Midbrain (tissue), 1 donor: ENCODE measurements around the gene GUK1.

Experiments used
- DNase-seq: peaks from one replicate; lab custom pipeline; 2025; lab: John Stamatoyannopoulos, UW

Gene GUK1, protein sequence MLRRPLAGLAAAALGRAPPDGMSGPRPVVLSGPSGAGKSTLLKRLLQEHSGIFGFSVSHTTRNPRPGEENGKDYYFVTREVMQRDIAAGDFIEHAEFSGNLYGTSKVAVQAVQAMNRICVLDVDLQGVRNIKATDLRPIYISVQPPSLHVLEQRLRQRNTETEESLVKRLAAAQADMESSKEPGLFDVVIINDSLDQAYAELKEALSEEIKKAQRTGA

DNA sequence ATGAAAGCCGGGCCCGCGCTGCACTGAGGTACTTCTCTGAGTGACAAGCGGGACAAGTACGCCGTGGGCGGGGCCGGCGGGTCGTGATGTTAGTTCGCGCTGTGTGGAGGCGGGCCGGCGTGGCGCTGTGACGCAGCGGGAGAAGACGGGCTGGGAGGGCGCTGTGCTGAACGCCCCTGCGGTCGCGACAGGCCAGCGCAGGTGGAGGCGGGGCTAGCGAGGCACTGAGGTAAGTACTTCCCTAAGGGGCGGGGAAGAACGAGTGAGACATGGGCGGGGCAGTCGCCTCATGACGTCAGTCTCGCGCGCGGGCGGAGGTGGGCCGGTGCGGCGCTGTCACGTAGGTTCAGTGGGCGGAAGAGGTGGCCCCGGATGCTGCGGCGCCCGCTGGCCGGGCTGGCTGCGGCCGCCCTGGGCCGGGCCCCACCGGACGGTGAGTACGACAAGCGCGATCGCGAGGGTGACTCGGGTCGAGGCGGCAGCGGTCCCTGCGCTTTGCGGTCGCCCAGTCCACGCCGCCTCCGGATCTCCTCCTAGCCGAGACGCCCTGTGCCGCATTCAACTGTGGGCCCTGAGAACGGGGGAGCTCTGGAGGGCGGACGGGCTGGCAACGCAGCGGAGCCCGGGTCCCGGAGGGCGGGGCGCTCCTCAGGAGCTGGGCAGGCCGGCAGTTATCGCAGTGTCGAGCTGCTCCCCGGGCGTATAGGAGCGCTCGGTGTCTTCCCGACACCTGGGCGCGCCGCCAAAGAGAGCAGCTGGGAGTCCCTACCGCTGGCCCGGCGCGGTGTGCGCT lies at the start of gene GUK1:
Gene GUK1, plus strand, starts transcription at position 349 of the 793 bp plus-strand sequence. Its CDS starts 24 bp downstream, at position 373.
- peak; percentile 95 for DNase-seq

DNA sequence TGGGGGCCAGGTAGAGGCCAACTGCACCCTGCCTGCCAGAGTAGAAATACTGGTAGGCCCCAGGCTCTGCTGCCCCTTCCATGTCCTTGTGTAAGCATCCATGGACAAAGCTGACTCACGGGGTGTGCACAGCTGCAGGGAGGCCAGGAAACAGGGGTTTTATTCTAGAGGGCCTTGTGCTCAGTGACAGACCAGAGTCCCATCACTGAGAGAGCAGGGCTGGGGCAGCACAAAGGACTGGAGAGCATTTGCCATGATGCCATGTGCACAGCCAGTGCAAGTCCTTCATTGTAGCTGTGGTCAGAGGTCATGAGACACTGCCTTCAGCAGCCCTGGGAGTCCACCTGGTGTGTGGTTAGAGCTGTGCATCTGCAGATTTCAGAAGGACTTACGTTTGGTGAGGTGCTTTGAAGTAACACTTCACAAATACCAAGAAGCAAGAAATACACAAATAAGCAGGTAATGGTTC lies 49.4 kb upstream of the GUK1 start:
- DNase-seq = no peak

DNA sequence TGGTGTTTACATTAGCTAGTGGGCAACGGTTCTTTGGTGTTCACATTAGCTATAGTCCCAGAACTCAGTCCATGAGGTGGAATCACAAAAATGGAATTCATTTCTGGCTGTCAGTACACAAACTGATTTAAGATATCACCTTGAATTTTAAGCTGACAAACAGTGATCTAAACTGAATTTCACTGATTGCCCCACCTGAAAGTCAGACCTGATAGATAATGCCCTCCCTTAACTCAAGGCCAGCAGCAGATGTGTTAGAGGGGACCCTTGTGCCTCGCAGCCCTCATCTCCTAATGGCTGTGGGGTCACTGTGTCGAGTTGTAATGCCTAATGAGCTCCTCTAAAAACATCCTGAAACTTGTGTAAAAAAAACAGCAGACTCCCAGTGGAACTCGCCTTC lies 49.0 kb upstream of the GUK1 start:
- no peak for DNase-seq

DNA sequence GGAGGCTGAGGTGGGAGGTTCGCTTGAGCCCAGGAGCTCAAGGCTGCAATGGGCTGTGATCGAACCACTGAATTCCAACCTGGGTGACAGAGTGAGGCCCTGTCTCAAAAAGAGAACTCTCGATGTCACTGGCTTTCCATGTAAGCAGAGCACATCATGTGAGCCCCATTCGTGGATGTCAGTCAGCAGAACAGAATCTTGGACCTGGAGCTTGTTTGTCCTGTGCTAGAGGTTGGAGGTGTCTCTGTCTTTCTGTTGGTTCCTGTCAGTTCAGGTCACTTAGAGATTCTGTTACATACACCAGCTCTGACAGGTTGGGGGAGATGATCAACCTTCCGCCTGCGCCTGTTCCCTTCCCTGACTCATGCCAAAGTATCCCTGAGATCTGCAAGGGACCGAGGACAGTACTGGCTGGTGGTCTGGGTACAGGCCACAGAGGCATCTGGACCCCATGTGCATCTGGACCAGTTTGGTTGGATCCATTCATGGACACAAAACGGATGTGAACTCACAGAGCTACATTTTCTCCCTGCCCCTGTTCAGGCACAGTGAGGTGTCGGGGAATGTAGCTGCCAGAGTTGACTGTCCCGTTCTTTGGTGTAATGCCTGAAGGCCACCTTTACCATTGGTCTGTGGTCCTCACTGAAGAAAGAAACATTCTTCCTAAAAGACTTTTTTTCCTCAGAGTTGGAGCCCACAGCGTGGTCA lies 47.6 kb upstream of the GUK1 start:
- no peak for DNase-seq

DNA sequence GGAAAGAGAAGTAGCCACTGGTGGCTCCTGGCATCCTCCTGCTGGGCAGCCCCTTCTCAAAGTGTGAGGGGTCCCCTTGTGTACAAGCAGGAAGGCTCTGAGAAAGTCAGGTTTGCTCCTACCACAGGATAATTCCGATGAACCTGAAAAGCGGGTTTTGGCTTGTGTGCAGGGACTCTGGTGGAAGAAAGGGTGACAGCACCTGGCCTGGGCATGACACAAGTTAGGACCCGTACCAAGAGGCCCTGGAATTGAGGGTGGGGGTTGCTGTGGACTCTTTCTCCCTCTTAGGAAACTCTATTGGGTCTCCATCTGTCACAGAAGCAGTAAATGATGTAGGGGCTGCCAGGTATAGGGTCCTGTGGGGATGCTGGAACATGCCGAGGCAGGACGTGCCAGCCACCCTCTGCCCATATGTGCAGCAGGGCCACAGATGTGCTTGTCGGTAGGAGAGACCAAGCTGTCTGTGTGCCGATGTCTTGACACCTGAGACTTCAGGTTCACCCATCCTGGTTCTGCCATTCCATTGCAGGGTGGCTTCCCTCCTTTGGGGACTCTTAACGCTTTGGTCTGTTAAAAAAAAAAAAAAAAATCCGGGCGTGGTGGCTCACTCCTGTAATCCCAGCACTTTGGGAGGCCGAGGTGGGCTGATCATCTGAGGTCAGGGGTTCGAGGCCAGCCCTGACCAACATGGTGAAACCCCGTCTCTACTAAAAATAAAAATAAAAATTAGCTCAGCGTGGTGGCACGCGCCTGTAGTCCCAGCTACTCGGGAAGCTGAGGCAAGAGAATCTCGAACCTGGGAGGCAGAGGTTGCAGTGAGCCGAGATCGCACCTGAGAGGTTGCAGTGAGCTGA lies 46.8 kb upstream of the GUK1 start:
- no peak for DNase-seq

DNA sequence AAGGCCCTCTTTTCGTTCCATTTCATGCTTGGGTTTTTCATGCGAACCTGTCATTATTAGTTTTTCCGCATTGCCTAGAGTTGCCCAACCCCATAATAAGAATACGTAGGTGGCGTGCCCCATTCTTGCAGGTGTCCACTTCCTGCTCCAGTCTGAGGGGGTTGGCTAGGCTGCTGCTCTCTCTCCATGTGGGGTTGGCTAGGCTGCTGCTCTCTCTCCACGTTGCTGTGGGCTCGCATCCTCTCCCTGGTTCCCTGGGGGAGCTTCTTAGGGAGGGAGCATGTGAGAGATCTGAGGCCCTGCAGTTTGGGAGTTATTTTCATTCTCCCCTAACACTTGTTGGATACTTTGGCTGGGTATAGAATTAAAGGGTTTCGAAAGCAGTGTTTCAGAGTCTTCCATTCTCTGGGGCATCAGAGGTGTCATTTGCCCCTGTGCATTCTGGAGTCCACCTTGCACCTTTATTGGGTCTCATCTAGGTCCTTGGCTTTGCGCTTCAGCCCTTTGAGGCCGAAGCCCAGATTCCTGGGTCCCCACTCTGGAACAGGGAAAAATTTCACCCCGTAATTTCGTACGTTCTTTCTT lies 45.6 kb upstream of the GUK1 start:
- DNase-seq = no peak

DNA sequence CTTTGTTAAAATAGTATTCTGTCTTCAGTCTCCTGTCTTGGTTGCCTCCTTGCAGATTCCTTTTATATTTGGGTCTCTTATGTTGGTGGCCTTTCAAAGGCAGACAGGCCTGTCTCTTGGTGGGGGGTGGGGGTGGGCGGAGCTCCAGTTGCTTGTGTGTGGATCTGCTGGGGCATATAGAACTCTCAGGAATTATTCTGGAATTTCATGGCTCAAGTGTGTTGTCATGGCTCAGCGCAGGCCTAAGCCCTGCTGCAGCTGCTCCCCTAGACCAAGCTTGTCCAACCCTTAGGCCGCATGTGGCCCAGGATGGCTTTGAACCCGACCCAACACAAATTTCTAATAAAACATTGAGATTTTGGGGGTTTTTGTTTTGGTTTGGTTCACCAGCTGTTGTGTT lies 44.9 kb upstream of the GUK1 start:
- no peak for DNase-seq

DNA sequence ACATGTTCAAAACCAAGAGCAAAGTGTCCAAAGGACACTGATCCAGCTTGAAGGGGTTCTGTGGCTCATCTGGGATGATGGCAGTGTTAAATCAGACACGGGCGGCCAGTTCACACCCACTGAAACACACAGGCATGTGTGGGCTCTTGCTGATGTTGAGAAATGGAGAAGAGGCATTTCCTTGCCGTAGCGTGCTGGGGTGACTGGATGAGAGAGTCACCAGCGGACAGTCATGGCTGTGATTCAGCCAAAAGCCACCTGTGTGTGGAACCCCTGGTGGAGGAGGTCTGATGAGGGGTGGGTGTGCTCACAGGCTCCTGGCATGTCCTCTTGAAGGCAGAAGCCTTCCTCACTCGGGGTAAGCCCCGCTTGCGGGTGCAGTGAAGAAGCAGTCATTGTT lies 44.1 kb upstream of the GUK1 start:
- no peak for DNase-seq

DNA sequence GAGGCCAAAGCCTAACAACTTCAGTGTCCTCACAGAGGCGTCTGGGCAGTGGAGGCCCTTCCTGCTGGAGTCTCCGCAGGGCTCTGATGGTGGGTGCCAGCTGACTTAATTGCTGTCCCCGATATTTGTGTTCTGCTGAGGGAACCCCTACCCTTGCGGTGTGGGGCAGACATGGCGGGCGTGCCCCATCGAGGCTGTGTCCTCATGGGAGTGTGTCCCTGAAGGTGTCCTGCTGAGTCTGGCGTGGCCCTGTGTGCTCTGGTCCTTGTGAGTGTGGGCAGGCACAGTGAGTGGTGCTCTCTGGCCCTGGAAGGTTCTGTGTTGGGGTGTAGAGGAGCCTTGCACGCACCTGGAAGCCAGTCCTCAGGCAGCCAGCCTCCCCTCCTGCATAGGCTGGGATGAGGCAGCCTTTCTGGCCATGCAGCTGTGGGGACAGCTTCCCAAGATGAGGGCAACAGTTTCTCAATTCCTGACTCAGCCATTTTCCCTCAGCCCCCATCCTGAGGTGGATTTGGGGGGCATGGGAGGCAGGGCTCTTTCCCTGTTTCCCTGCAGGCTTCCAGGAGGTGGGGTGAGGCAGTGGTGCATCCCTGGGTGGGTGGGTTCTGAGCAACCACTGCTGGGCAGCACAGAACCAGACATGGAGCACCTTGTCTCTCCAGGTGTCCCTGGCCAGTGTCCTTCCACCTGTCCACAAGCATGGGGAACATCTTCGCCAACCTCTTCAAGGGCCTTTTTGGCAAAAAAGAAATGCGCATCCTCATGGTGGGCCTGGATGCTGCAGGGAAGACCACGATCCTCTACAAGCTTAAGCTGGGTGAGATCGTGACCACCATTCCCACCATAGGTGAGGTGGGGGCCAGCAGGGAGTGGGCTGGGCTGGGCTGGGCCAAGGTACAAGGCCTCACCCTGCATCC lies 43.4 kb upstream of the GUK1 start:
- DNase-seq = no peak

DNA sequence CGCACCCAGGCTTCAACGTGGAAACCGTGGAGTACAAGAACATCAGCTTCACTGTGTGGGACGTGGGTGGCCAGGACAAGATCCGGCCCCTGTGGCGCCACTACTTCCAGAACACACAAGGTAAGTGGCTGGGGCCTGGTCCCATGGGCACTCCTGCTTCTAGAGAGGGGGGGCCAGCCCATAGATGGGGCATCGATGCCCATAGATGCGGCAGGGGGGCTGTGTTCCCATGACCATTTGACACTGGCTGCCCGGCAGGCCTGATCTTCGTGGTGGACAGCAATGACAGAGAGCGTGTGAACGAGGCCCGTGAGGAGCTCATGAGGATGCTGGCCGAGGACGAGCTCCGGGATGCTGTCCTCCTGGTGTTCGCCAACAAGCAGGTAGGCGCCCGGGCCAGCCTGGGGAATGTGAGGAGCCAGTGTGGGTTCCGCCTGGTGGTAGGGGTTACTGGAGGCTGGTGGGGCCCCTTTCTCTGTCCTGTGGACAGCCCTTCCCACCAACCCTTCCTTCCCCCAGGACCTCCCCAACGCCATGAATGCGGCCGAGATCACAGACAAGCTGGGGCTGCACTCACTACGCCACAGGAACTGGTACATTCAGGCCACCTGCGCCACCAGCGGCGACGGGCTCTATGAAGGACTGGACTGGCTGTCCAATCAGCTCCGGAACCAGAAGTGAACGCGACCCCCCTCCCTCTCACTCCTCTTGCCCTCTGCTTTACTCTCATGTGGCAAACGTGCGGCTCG lies 42.6 kb upstream of the GUK1 start:
- DNase-seq = no peak

DNA sequence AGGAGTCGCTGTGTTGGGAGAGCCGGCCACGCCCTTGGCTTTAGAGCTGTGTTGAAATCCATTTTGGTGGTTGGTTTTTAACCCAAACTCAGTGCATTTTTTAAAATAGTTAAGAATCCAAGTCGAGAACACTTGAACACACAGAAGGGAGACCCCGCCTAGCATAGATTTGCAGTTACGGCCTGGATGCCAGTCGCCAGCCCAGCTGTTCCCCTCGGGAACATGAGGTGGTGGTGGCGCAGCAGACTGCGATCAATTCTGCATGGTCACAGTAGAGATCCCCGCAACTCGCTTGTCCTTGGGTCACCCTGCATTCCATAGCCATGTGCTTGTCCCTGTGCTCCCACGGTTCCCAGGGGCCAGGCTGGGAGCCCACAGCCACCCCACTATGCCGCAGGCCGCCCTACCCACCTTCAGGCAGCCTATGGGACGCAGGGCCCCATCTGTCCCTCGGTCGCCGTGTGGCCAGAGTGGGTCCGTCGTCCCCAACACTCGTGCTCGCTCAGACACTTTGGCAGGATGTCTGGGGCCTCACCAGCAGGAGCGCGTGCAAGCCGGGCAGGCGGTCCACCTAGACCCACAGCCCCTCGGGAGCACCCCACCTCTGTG lies 41.7 kb upstream of the GUK1 start:
- no peak for DNase-seq

DNA sequence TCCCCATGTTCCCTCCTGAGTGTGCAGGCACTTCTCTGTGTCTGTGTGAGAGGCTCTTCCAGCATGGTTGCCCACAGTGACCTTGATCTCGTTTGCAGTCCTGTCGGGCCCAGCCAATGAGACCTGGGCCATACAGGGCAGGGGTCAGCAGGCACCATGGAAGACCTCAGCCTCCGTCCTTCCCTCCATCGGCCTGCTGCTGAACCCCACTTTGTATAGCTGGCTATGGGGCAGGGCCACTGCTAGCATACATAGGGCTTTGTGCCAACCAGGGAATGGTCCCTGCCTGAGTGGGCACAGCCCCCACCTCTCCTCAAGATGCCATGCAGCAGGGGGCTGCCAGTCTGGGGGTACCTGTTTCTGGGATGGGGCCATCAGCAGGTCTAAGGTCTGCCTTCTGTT lies 40.7 kb upstream of the GUK1 start:
- DNase-seq = no peak

DNA sequence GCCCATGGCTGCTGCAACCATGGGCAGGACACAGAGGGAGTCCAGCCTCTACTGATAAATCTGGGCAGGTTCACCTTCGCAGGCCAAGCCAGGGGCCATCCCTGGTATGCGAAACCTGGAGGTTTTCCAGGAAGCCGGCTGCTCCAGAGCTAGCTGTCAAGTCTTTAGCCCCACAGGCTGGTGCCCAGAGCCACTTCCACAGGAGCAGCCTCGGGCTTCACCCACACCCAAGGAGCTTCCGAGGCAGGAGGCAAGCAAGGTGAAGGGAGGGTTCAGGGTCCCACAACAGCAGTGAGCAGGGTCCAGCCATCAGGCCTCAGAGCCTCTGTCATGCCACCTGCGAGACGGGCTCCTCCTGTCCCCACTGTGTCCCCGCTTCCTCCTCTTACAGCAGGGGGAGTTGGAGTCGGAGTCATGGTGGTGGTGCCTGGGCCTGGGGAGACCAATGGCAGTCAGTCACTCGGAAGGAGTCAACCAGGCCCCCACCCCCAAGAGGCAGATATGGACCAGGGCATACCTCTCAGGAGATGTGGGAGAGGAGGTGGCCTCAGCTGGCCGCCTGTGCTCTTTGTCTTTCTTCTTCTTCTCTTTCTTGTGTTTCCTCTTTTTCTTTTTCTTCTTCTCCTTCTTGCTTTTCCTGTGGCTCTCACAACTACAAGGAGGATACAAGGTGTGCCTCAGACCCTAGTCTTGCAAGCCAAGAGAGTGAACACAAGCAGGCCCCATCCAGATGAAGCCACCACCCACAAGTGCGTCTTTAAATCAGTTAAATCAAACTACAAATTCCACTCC lies 39.1 kb upstream of the GUK1 start:
- DNase-seq = no peak

DNA sequence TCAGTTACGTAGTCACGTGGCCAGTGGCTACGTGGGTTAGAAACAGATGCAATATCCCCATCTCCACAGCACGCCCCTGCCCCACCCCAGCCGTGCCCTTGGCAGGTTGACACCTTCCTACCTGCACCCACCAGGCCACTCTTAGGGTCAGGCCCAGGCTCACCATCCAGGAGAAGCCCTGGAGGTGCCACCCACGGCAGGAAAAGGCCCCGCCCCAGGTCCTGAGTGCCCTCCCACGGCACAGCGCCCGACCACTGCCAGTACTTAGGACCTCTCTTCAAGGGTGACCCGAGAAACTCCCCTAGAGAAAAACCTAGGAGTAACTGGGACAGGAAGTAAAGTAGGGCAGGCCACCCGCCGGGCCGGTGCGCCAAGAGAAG lies 38.5 kb upstream of the GUK1 start:
- DNase-seq = no peak

DNA sequence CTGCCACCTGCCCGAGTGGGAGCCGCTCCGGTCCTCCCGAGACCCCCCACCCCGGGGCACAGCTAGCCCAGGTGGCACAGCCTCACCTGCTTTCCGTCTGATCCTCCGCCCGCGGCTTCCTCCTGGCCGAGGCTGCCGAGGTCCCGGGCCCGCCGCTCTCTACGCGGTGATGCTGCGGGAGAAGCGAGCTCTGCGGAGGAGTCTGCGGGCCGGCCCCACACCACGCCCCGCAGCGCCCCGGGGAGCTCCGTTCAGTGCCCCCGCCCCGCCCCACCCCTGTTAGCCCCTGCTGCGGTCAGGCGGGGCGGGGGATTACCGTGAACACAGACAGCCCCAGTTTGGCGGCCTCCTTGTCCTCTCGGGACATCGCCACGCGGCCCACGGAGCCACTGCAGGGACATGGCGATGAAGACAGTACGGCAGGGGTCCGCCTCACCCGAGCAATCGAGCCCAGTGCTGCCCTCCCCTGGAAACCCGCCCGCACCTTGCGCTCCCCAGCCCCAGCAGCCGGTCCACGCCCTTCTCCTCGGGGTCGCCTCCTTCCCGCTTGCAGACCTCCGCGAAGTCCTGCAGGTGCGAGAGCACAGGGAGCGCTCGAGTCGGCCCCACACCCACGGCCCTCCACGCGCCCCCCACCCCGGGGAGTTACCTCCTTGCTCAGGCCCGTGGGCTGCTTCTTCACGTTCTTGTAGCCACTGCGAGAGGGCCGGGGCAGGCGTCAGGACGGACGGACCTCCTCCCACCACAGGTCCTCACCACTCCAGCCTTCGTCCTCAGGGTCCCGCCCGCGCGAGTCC lies 37.9 kb upstream of the GUK1 start:
- no peak for DNase-seq

DNA sequence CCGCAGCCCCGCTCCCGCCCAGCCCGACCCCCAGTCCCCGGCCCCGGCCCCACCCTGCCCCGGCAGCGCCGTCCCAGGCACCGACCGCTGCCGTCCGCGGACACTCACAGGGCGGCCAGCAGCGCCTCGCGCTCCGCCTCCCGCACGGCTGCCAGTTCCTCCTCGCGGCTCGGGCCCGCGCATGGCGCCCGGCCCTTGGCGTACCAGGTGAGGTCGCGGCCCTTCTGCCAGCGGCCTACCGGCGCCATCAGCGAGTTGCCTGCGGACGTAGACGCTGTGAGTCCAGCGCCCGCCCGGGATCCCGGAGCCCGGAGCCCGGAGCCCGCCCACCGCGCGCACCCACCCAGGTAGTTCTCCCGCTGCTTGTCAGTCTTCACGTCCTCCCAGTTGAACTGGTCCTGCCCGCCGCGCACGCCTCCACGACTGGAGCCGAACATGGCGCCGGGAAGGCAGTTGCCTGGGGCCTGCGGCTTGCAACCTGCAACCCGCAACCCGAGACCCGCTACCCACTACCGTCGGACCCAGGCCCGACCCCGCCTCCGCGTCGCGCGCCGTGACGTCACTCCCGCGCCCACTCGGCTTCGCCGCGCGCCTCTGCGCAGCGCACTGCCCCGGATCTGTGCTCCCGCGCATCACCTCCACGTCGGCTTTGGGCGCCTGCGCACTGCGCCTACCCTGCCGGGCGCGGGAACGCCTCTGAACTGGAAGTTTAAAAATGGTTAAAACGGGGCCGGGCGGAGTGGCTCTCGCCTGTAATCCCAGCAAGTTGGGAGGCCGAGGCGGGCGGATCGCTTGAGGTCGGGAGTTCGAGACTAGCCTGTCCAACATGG lies 37.1 kb upstream of the GUK1 start, which contains the start of gene C1orf35:
Gene C1orf35, minus strand, starts transcription at position 535 of the 830 bp plus-strand sequence. Its CDS starts 98 bp downstream, at position 437.
- peak; percentile 90 for DNase-seq
